Peyer's patch (tissue), 4 donors: Measurements from ENCODE around the gene P3H3.

Experiments used
- POLR2A ChIP-seq, 2 donors: fragments of 450-650 bp; IDR thresholded peaks; one replicate each; pipeline ENCODE4 v1.5.1; 2017; ENCODE audit warnings: antibody characterized with exemption in 2 of 2, mild to moderate bottlenecking in 2 of 2, moderate library complexity in 2 of 2
- TF ChIP-seq, protein P1 (sequence below), 6 experiments: fragments of 450-650 bp in 4 of 6; fragments of 200-600 bp in 2 of 6; sonication (generic) in 1 of 6; IDR thresholded peaks; one replicate each; pipeline ENCODE4 v1.5.1; 2017 to 2019; ENCODE audit warnings: antibody characterized with exemption in 6 of 6, mild to moderate bottlenecking in 3 of 6, moderate library complexity in 1 of 6

DNA sequence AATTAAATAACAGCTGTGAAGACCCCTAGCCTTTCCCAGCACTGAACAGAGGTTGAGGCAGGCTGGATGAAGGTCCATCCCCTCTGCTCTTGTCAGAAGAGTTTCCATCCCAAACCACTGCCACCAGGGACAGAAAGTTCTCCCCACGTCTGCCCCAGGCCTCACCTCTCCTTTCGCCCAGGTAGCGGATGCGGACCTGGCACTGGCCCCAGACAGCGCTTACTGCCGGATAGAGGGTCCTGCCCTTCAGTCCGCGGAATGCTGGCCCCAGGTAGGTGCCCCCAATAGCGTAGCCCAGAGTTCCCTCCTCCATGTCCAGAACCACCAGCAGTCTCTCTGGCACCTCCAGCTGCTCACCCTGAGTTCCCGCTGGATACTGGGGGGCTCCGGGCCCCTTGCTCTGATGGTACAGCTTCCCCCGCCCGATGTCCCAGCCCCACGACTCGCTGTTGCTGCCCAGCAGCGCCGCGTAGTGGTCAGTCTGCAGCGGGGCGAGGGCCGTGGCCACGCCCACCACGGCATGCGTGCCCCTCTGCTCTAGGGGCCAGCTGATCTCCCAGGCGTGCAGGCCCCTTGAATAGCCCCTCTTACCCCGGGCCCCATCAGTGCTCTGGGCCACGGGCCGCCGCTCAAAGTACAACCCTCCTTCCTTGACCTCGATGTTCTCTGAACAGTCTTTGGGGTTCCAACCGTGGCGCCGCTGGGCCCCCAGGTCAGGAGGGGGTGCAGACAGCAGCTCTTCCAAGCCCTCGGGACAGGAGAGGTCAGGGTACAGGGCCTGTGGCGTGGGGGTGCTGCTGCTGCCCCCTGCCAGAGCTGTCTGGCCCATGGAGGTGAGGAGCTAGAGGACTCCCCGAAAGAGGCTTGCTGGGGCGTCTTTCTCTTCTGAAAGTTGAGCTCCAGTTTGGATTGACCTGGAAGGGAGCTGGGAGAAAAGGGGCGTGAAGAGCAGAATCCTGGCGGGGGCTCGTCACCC lies 44.2 kb downstream of the P3H3 start:
- TF ChIP-seq, protein P1, sequence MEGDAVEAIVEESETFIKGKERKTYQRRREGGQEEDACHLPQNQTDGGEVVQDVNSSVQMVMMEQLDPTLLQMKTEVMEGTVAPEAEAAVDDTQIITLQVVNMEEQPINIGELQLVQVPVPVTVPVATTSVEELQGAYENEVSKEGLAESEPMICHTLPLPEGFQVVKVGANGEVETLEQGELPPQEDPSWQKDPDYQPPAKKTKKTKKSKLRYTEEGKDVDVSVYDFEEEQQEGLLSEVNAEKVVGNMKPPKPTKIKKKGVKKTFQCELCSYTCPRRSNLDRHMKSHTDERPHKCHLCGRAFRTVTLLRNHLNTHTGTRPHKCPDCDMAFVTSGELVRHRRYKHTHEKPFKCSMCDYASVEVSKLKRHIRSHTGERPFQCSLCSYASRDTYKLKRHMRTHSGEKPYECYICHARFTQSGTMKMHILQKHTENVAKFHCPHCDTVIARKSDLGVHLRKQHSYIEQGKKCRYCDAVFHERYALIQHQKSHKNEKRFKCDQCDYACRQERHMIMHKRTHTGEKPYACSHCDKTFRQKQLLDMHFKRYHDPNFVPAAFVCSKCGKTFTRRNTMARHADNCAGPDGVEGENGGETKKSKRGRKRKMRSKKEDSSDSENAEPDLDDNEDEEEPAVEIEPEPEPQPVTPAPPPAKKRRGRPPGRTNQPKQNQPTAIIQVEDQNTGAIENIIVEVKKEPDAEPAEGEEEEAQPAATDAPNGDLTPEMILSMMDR (IDR thresholded peaks at IDR 0.05), result peak; percentile 73 to 98 (median 96)
- TF ChIP-seq POLR2A (IDR thresholded peaks at IDR 0.05), result no peak
